CD8-positive, alpha-beta memory T cell (primary cell): Measurements from ENCODE around the gene TMEM88. TPM values are rescaled to one million over a fixed set of nuclear protein-coding genes. Genes with fewer than 3 reads are reported as not detected.

ENCODE experiments used
- CTCF ChIA-PET: fragments of 350-600 bp; sonication (Branson Sonifier 250); formaldehyde crosslinking; loops from one replicate; lab custom pipeline; 2021; ENCODE audit warnings: antibody characterized with exemption; lab: Charles Lee
- POLR2A ChIA-PET: fragments of 350-600 bp; sonication (Branson Sonifier 250); formaldehyde crosslinking; loops from one replicate; lab custom pipeline; 2021; ENCODE audit warnings: antibody characterized with exemption; lab: Charles Lee
- DNase-seq, 5 donors: peaks; one replicate each; pipeline versions ENCODE4 v3.0.0 to v3.0.0-alpha.2; 2020 to 2022; ENCODE audit warnings: mixed read lengths in 1 of 5
- H3K27ac ChIP-seq: one replicate; pipeline ENCODE4 v1.7.0; 2013; ENCODE audit warnings: low read depth, mild to moderate bottlenecking, low read length, moderate library complexity
- H3K27me3 ChIP-seq: 2 replicates; pipeline ENCODE4 v1.7.0; 2013; ENCODE audit warnings: low read length, mild to moderate bottlenecking; ENCODE audit not compliant: insufficient read depth, poor library complexity, severe bottlenecking
- H3K36me3 ChIP-seq: 2 replicates; pipeline ENCODE4 v1.7.0; 2013; ENCODE audit warnings: mild to moderate bottlenecking, low read length, moderate library complexity; ENCODE audit not compliant: insufficient read depth
- H3K4me1 ChIP-seq: 2 replicates; pipeline ENCODE4 v1.7.0; 2013; ENCODE audit warnings: mild to moderate bottlenecking, low read length, moderate library complexity; ENCODE audit not compliant: insufficient read depth
- H3K4me3 ChIP-seq: 2 replicates; pipeline ENCODE4 v1.7.0; 2013; ENCODE audit warnings: mild to moderate bottlenecking, low read length
- H3K9me3 ChIP-seq: 2 replicates; pipeline ENCODE4 v1.7.0; 2013; ENCODE audit warnings: mild to moderate bottlenecking, low read length
- H3K27ac Mint-ChIP-seq, 8 donors: one replicate each; pipeline ENCODE4 v1.8.0; 2020 to 2021; ENCODE audit warnings: mixed read lengths in 8 of 8, mild to moderate bottlenecking in 6 of 8, inconsistent platforms in 3 of 8, moderate library complexity in 3 of 8
- H3K27me3 Mint-ChIP-seq, 2 donors: one replicate each; pipeline ENCODE4 v1.8.0; 2020 to 2021; ENCODE audit warnings: mixed read lengths in 2 of 2, mild to moderate bottlenecking in 1 of 2, moderate library complexity in 1 of 2
- H3K36me3 Mint-ChIP-seq, 3 donors: one replicate each; pipeline ENCODE4 v1.8.0; 2020 to 2021; ENCODE audit warnings: mixed read lengths in 3 of 3, inconsistent platforms in 1 of 3, mild to moderate bottlenecking in 1 of 3
- H3K4me1 Mint-ChIP-seq, 3 donors: one replicate each; pipeline ENCODE4 v1.8.0; 2020 to 2021; ENCODE audit warnings: mixed read lengths in 3 of 3, inconsistent platforms in 1 of 3, mild to moderate bottlenecking in 1 of 3
- H3K4me3 Mint-ChIP-seq, 7 donors: one replicate each; pipeline ENCODE4 v1.8.0; 2020 to 2021; ENCODE audit warnings: mixed read lengths in 7 of 7, mild to moderate bottlenecking in 6 of 7, moderate library complexity in 4 of 7, inconsistent platforms in 2 of 7
- H3K9me3 Mint-ChIP-seq, 5 donors: one replicate each; pipeline ENCODE4 v1.8.0; 2020 to 2022; ENCODE audit warnings: mixed read lengths in 5 of 5, mild to moderate bottlenecking in 3 of 5, moderate library complexity in 2 of 5, inconsistent platforms in 1 of 5
- polyA plus RNA-seq: library from polyadenylated mRNA; unstranded; fragments of 300-500 nt; fragmentation: Illumina TruSeq; gene quantifications from one replicate; pipeline ENCODE4 v1.2.3, GENCODE V29; 2021
- total RNA-seq, 2 experiments: library from RNA; stranded (reverse); gene quantifications; one replicate each; pipeline ENCODE4 v1.2.3, GENCODE V29; 2021

Gene TMEM88
- total and polyA plus RNA-seq, 3 experiments from 2014 or later: 5.3 to 5.5 TPM; not detected in 1

GRCh38 chr17:7841396-7841914, 13.4 kb upstream of the TMEM88 start:
- H3K4me1 Mint-ChIP-seq: peaks cover 68 to 77% (median 72%) of the 10 kb centered on the region in 3 donors
- POLR2A ChIA-PET: interaction anchor here (1.4 to 4.8 kb wide), 2 partner anchors 7 to 16 kb away, joined by 4 to 44 read pairs; partner anchors contain the start of genes KDM6B and NAA38
- H3K9me3 Mint-ChIP-seq: peaks cover 0 to 5% (median 0%) of the 10 kb centered on the region in 5 donors

GRCh38 chr17:7841915-7842379, 12.9 kb upstream of the TMEM88 start:
- peaks cover 0 to 18% of the 10 kb centered on the region in 2 donors for H3K27me3 Mint-ChIP-seq
- Histone ChIP-seq H3K4me1 (peaks cover 57% of the 10 kb centered on the region), H3K9me3 (no peaks in the 10 kb centered on the region), H3K27me3 (no peaks in the 10 kb centered on the region), H3K27ac (peak overlapping the region; percentile 99), H3K36me3 (no peaks in the 10 kb centered on the region), H3K4me3 (peak overlapping the region; percentile 92)
- ChIA-PET POLR2A (interaction anchor here (0.6 to 4.8 kb wide), 5 partner anchors 7 to 156 kb away, joined by 3 to 44 read pairs (median 4); partner anchors contain the start of genes KDM6B, NAA38 and RNF227), CTCF (interaction anchor here (1.0 to 1.8 kb wide), 3 partner anchors 9 to 147 kb away, joined by 3 to 5 read pairs (median 5); partner anchors contain the start of gene NAA38)
- H3K4me3 Mint-ChIP-seq: peak overlapping the region; percentile 84 to 99 (median 97)
- peaks cover 63 to 72% (median 67%) of the 10 kb centered on the region in 3 donors for H3K4me1 Mint-ChIP-seq
- peaks cover 0 to 61% (median 0%) of the 10 kb centered on the region in 3 donors for H3K36me3 Mint-ChIP-seq
- peaks cover 0 to 5% (median 0%) of the 10 kb centered on the region in 5 donors for H3K9me3 Mint-ChIP-seq
- peak; percentile 79 to 91 (median 81) for DNase-seq
- H3K27ac Mint-ChIP-seq: peak overlapping the region; percentile 97 to 100 (median 100)

More at GRCh38 chr17:7841396-7841914, 13.4 kb upstream of the TMEM88 start:
- CTCF ChIA-PET: interaction anchor here (0.9 to 1.8 kb wide), 5 partner anchors 8 to 147 kb away, joined by 3 to 6 read pairs (median 5); partner anchors contain the start of gene NAA38
- Histone ChIP-seq H3K27ac (peak overlapping the region; percentile 99), H3K4me3 (peak overlapping the region; percentile 92), H3K9me3 (no peaks in the 10 kb centered on the region), H3K27me3 (no peaks in the 10 kb centered on the region), H3K4me1 (peaks cover 62% of the 10 kb centered on the region), H3K36me3 (no peaks in the 10 kb centered on the region)
- Mint-ChIP-seq H3K36me3 (peaks cover 0 to 56% (median 0%) of the 10 kb centered on the region in 3 donors), H3K27me3 (peaks cover 0 to 18% of the 10 kb centered on the region in 2 donors), H3K4me3 (peak overlapping the region; percentile 84 to 99 (median 97)), H3K27ac (peak overlapping the region; percentile 97 to 100 (median 100))
- peak; percentile 89 to 98 (median 93) for DNase-seq

- ChIA-PET POLR2A (interaction anchor here (0.6 to 4.8 kb wide), 5 partner anchors 8 to 157 kb away, joined by 3 to 44 read pairs (median 4); partner anchors contain the start of genes KDM6B, NAA38 and RNF227), CTCF (interaction anchor here (1.0 to 1.8 kb wide), 5 partner anchors 8 to 14 kb away, joined by 3 to 9 read pairs (median 5); partner anchors contain the start of genes KDM6B and NAA38)
- H3K4me1 ChIP-seq: peaks cover 50% of the 10 kb centered on the region
- Mint-ChIP-seq H3K4me3 (peak overlapping the region; percentile 84 to 99 (median 97)), H3K27me3 (peaks cover 0 to 15% of the 10 kb centered on the region in 2 donors), H3K4me1 (peaks cover 56 to 65% (median 60%) of the 10 kb centered on the region in 3 donors), H3K9me3 (peaks cover 0 to 5% (median 0%) of the 10 kb centered on the region in 5 donors), H3K36me3 (peaks cover 0 to 67% (median 0%) of the 10 kb centered on the region in 3 donors), H3K27ac (peak overlapping the region; percentile 97 to 100 (median 100))
- peak overlapping the region; percentile 99 for H3K27ac ChIP-seq
- H3K27me3 ChIP-seq: no peaks in the 10 kb centered on the region
- H3K9me3 ChIP-seq: no peaks in the 10 kb centered on the region
- no peaks in the 10 kb centered on the region for H3K36me3 ChIP-seq
- peak; percentile 94 to 99 (median 95) for DNase-seq
- H3K4me3 ChIP-seq: peak overlapping the region; percentile 92
These were observed 12.2 kb upstream of the TMEM88 start for GRCh38 chr17:7842380-7843256.

GRCh38 chr17:7843257-7843535, 11.7 kb upstream of the TMEM88 start:
- Mint-ChIP-seq H3K27me3 (peaks cover 0 to 15% of the 10 kb centered on the region in 2 donors), H3K4me3 (peak overlapping the region; percentile 84 to 99 (median 97)), H3K9me3 (peaks cover 0 to 5% (median 0%) of the 10 kb centered on the region in 5 donors), H3K4me1 (peaks cover 53 to 62% (median 56%) of the 10 kb centered on the region in 3 donors), H3K27ac (peak overlapping the region; percentile 97 to 100 (median 100)), H3K36me3 (peaks cover 0 to 71% (median 0%) of the 10 kb centered on the region in 3 donors)
- Histone ChIP-seq H3K27ac (peak overlapping the region; percentile 99), H3K27me3 (no peaks in the 10 kb centered on the region), H3K36me3 (no peaks in the 10 kb centered on the region), H3K4me3 (peak overlapping the region; percentile 92), H3K9me3 (no peaks in the 10 kb centered on the region), H3K4me1 (peaks cover 47% of the 10 kb centered on the region)
- no peak for DNase-seq
- ChIA-PET CTCF (interaction anchor here (1.1 to 1.8 kb wide), 4 partner anchors 8 to 13 kb away, joined by 3 to 9 read pairs (median 5); partner anchors contain the start of gene KDM6B), POLR2A (interaction anchor here (1.1 to 4.8 kb wide), 4 partner anchors 8 to 73 kb away, joined by 4 to 44 read pairs (median 7); partner anchors contain the start of genes KDM6B, NAA38 and RNF227)

- no peaks in the 10 kb centered on the region for H3K36me3 ChIP-seq
- H3K9me3 ChIP-seq: no peaks in the 10 kb centered on the region
- H3K4me1 ChIP-seq: peaks cover 43% of the 10 kb centered on the region
- peaks cover 0 to 15% of the 10 kb centered on the region in 2 donors for H3K27me3 Mint-ChIP-seq
- H3K27ac ChIP-seq: peak overlapping the region; percentile 99
- ChIA-PET POLR2A (interaction anchor here (0.6 to 4.8 kb wide), 4 partner anchors 9 to 360 kb away, joined by 3 to 44 read pairs (median 7); partner anchors contain the start of genes KDM6B, NAA38 and RNF227), CTCF (interaction anchor here (1.1 to 1.8 kb wide), 4 partner anchors 8 to 12 kb away, joined by 3 to 9 read pairs (median 5); partner anchors contain the start of gene KDM6B)
- H3K27ac Mint-ChIP-seq: peak overlapping the region; percentile 97 to 100 (median 100)
- DNase-seq: peak; percentile 87 to 96 (median 93)
- no peaks in the 10 kb centered on the region for H3K27me3 ChIP-seq
- peak overlapping the region; percentile 92 for H3K4me3 ChIP-seq
- H3K36me3 Mint-ChIP-seq: peaks cover 0 to 72% (median 0%) of the 10 kb centered on the region in 3 donors
- peaks cover 0 to 5% (median 0%) of the 10 kb centered on the region in 5 donors for H3K9me3 Mint-ChIP-seq
- H3K4me3 Mint-ChIP-seq: peak overlapping the region; percentile 84 to 99 (median 97)
- H3K4me1 Mint-ChIP-seq: peaks cover 49 to 57% (median 52%) of the 10 kb centered on the region in 3 donors
These were observed 11.2 kb upstream of the TMEM88 start for GRCh38 chr17:7843536-7844291.

- H3K27ac Mint-ChIP-seq: peak overlapping the region; percentile 97 to 100 (median 100)
- DNase-seq: peak; percentile 75 to 88 (median 82)
- CTCF ChIA-PET: interaction anchor here (0.8 to 3.5 kb wide), 11 partner anchors 10 to 194 kb away, joined by 3 to 28 read pairs (median 3); partner anchors contain the start of genes ATP1B2, KDM6B and NAA38
- H3K27ac ChIP-seq: peak overlapping the region; percentile 99
- H3K4me3 Mint-ChIP-seq: peak overlapping the region; percentile 84 to 99 (median 97)
- H3K27me3 ChIP-seq: no peaks in the 10 kb centered on the region
- H3K4me3 ChIP-seq: peak overlapping the region; percentile 86
- H3K9me3 ChIP-seq: no peaks in the 10 kb centered on the region
- peaks cover 41 to 50% (median 43%) of the 10 kb centered on the region in 3 donors for H3K4me1 Mint-ChIP-seq
- peaks cover 35% of the 10 kb centered on the region for H3K4me1 ChIP-seq
- POLR2A ChIA-PET: interaction anchor here (0.5 to 4.8 kb wide), 7 partner anchors 10 to 287 kb away, joined by 3 to 44 read pairs (median 3); partner anchors contain the start of genes CYB5D1, KDM6B, NAA38 and TP53
- H3K9me3 Mint-ChIP-seq: peaks cover 0 to 5% (median 0%) of the 10 kb centered on the region in 5 donors
- peaks cover 0 to 75% (median 0%) of the 10 kb centered on the region in 3 donors for H3K36me3 Mint-ChIP-seq
- H3K36me3 ChIP-seq: no peaks in the 10 kb centered on the region
- H3K27me3 Mint-ChIP-seq: peaks cover 0 to 15% of the 10 kb centered on the region in 2 donors
These were observed 10.3 kb upstream of the TMEM88 start for GRCh38 chr17:7844292-7845154.
